Measurements from ENCODE around the gene DOK6. TPM values are rescaled to one million over a fixed set of nuclear protein-coding genes. Genes with fewer than 3 reads are reported as not detected.

DOK6 gene
- total RNA-seq, 2 experiments from 2014 or later: not detected

DNA sequence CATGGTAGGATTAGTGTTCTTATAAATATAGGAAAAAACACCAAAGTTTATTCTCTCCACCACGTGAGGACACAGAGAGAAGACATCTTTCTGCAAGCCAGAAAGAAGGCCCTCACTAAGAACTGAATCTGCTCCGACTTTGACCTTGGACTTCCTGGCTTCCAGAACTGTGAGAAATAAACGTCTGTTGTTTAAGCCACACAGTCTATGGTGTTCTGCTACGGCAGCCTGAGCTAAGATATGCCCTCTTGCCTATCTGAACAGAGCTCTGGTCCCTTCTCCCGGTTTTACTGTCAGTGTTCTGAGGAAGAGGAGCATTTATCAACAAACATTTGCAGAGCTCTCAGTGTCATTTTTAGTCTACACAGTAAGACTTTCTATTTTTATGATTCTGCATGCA lies 131.3 kb downstream of the DOK6 start:
- H3K4me3 ChIP-seq (ENCODE audit: low read length): no peak overlapping the region
- DNase-seq: no peak
- H3K9me3 Mint-ChIP-seq: no peaks in the 10 kb centered on the region
- no peaks in the 10 kb centered on the region for H3K36me3 Mint-ChIP-seq (ENCODE audit: low read depth)
- no peaks in the 10 kb centered on the region for H3K36me3 ChIP-seq (ENCODE audit: insufficient read depth, low read length)
- TF ChIP-seq, protein P1, sequence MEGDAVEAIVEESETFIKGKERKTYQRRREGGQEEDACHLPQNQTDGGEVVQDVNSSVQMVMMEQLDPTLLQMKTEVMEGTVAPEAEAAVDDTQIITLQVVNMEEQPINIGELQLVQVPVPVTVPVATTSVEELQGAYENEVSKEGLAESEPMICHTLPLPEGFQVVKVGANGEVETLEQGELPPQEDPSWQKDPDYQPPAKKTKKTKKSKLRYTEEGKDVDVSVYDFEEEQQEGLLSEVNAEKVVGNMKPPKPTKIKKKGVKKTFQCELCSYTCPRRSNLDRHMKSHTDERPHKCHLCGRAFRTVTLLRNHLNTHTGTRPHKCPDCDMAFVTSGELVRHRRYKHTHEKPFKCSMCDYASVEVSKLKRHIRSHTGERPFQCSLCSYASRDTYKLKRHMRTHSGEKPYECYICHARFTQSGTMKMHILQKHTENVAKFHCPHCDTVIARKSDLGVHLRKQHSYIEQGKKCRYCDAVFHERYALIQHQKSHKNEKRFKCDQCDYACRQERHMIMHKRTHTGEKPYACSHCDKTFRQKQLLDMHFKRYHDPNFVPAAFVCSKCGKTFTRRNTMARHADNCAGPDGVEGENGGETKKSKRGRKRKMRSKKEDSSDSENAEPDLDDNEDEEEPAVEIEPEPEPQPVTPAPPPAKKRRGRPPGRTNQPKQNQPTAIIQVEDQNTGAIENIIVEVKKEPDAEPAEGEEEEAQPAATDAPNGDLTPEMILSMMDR (IDR thresholded peaks at IDR 0.05): no peak
- H3K27me3 Mint-ChIP-seq: no peaks in the 10 kb centered on the region
- no peaks in the 10 kb centered on the region for H3K4me1 ChIP-seq (ENCODE audit: insufficient read depth, low read length)
- intact Hi-C loops (cut with DNase I, micrococcal nuclease): no loop called here
- no peak for ATAC-seq (ENCODE audit: poor library complexity)
- H3K27me3 ChIP-seq (ENCODE audit: control insufficient read depth in 1 of 2, insufficient read depth in 2 of 2, low read length in 2 of 2): no peaks in the 10 kb centered on the region
- ChIA-PET POLR2A (no interaction called here), CTCF (no interaction called here)
- H3K4me1 Mint-ChIP-seq (ENCODE audit: low read depth): no peaks in the 10 kb centered on the region
- no peak overlapping the region for H3K4me3 Mint-ChIP-seq
- H3K27ac ChIP-seq (ENCODE audit: low read depth in 1 of 2, low read length in 2 of 2): no peak overlapping the region
- no peaks in the 10 kb centered on the region for H3K9me3 ChIP-seq (ENCODE audit: control insufficient read depth in 1 of 2, insufficient read depth in 1 of 2, low read length in 2 of 2)
- H3K27ac Mint-ChIP-seq: no peak overlapping the region

DNA sequence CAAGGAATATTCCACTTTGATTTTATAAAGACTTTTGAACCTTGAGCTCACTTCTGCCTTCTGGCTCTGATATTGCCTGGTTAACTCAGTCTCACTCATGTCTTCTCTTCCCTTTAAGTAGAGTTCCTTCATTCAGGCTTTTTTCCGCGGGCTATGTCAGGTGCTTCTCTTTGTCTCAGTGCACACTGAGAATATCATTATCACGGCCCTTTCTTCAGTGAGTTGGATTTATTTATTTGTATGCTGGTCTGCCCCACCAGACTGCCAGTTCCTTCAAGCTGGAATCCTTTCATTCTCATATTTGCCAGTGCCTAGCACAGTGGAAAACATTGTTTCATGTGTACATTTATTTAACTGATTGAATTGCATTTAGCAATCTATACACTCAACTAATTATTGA lies 136.5 kb downstream of the DOK6 start:
- ATAC-seq (ENCODE audit: poor library complexity) (no peak), DNase-seq (no peak)
- intact Hi-C loops (cut with DNase I, micrococcal nuclease): no loop called here
- CTCF ChIA-PET: no interaction called here
- Histone ChIP-seq H3K4me3 (ENCODE audit: low read length) (no peak overlapping the region), H3K9me3 (ENCODE audit: control insufficient read depth in 1 of 2, insufficient read depth in 1 of 2, low read length in 2 of 2) (no peaks in the 10 kb centered on the region), H3K27me3 (ENCODE audit: control insufficient read depth in 1 of 2, insufficient read depth in 2 of 2, low read length in 2 of 2) (no peaks in the 10 kb centered on the region), H3K4me1 (ENCODE audit: insufficient read depth, low read length) (no peaks in the 10 kb centered on the region), H3K36me3 (ENCODE audit: insufficient read depth, low read length) (no peaks in the 10 kb centered on the region), H3K27ac (ENCODE audit: low read depth in 1 of 2, low read length in 2 of 2) (no peak overlapping the region)
- Mint-ChIP-seq H3K27me3 (peaks cover 5% of the 10 kb centered on the region), H3K27ac (no peak overlapping the region), H3K9me3 (no peaks in the 10 kb centered on the region), H3K4me1 (ENCODE audit: low read depth) (no peaks in the 10 kb centered on the region), H3K36me3 (ENCODE audit: low read depth) (no peaks in the 10 kb centered on the region), H3K4me3 (no peak overlapping the region)
- POLR2A ChIA-PET: no interaction called here
- TF ChIP-seq, protein P1 (IDR thresholded peaks at IDR 0.05): no peak

DNA sequence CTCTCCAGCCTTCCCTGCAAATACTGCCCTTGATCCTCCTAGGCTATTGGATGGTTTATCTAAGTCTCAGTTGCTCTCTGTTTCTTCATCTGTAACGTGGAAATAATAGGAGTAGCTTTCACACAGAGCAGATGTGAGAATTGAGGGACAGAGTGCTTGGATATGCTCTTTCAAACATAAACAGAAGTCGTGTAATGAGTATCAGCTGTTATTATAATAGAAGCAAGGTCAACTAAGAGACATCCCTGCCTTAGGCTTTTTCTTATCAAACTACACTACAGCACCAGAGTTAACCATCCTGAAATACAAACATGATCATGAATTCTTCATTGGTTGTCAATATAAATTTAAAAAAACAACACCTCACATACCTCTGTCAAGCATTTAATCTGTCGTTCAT lies 138.2 kb downstream of the DOK6 start:
- Mint-ChIP-seq H3K4me3 (no peak overlapping the region), H3K4me1 (ENCODE audit: low read depth) (no peaks in the 10 kb centered on the region), H3K9me3 (no peaks in the 10 kb centered on the region), H3K27me3 (peaks cover 13% of the 10 kb centered on the region), H3K27ac (no peak overlapping the region), H3K36me3 (ENCODE audit: low read depth) (no peaks in the 10 kb centered on the region)
- ATAC-seq (ENCODE audit: poor library complexity) (no peak), DNase-seq (no peak)
- Histone ChIP-seq H3K9me3 (ENCODE audit: control insufficient read depth in 1 of 2, insufficient read depth in 1 of 2, low read length in 2 of 2) (no peaks in the 10 kb centered on the region), H3K36me3 (ENCODE audit: insufficient read depth, low read length) (no peaks in the 10 kb centered on the region), H3K27me3 (ENCODE audit: control insufficient read depth in 1 of 2, insufficient read depth in 2 of 2, low read length in 2 of 2) (no peaks in the 10 kb centered on the region), H3K27ac (ENCODE audit: low read depth in 1 of 2, low read length in 2 of 2) (no peak overlapping the region), H3K4me3 (ENCODE audit: low read length) (no peak overlapping the region), H3K4me1 (ENCODE audit: insufficient read depth, low read length) (no peaks in the 10 kb centered on the region)
- ChIA-PET POLR2A (no interaction called here), CTCF (no interaction called here)
- intact Hi-C loops (cut with DNase I, micrococcal nuclease): no loop called here
- TF ChIP-seq, protein P1 (IDR thresholded peaks at IDR 0.05): no peak

Measured in CD4-positive, alpha-beta T cell (primary cell).